PC-3 (cell line): Measurements from ENCODE around the gene IGSF8. TPM values are rescaled to one million over a fixed set of nuclear protein-coding genes. Genes with fewer than 3 reads are reported as not detected.

Experiments
- ATAC-seq: fragments of 200-7000 bp; cut with Tn5 transposase; 2 replicates; pipeline ENCODE4 v1.9.1; 2020; ENCODE audit warnings: mild to moderate bottlenecking, moderate library complexity
- BruUV-seq: library from RNA; stranded (reverse); fragments of 400-500 nt; replicated peaks from 2 replicates; lab custom pipeline; 2021; lab: Mats Ljungman, UMichigan
- CTCF ChIA-PET: fragments of 300-600 bp; sonication (Branson Sonifier 250); formaldehyde crosslinking; loops from one replicate; lab custom pipeline; 2022; ENCODE audit warnings: antibody characterized with exemption; lab: Charles Lee
- POLR2A ChIA-PET: fragments of 300-600 bp; sonication (Branson Sonifier 250); formaldehyde crosslinking; loops from one replicate; lab custom pipeline; 2022; ENCODE audit warnings: antibody characterized with exemption; ENCODE audit not compliant: unreplicated experiment; lab: Charles Lee
- DNase-seq: peaks from one replicate; pipeline ENCODE4 v3.0.0-alpha.2; 2015
- H2AFZ ChIP-seq: fragments of 300-600 bp; sonication (generic); 2 replicates; pipeline ENCODE4 v1.6.0; 2016; ENCODE audit warnings: antibody characterized with exemption, low read length
- H3F3A ChIP-seq: fragments of 300-600 bp; sonication (generic); one replicate; pipeline ENCODE4 v1.6.0; 2017; ENCODE audit warnings: antibody characterized with exemption, low read length, control low read depth, mild to moderate bottlenecking; ENCODE audit not compliant: unreplicated experiment
- H3K27ac ChIP-seq: fragments of 300-600 bp; sonication (generic); 2 replicates; pipeline ENCODE4 v1.5.1; 2016; ENCODE audit warnings: mild to moderate bottlenecking, low read length
- H3K27me3 ChIP-seq: fragments of 300-600 bp; sonication (generic); 2 replicates; pipeline ENCODE4 v1.6.1; 2016; ENCODE audit warnings: low read length, mixed read lengths
- H3K36me3 ChIP-seq: fragments of 300-600 bp; sonication (generic); 2 replicates; pipeline ENCODE4 v1.6.1; 2016; ENCODE audit warnings: low read depth, mixed run types, low read length, mixed read lengths
- H3K4me1 ChIP-seq: fragments of 300-600 bp; sonication (generic); 2 replicates; pipeline ENCODE4 v1.5.1; 2016; ENCODE audit warnings: low read length; ENCODE audit not compliant: insufficient read depth
- H3K4me2 ChIP-seq: fragments of 300-600 bp; sonication (generic); 2 replicates; pipeline ENCODE4 v1.6.0; 2016; ENCODE audit warnings: low read length
- H3K4me3 ChIP-seq: fragments of 300-600 bp; sonication (generic); 2 replicates; pipeline ENCODE4 v1.5.1; 2016; ENCODE audit warnings: mild to moderate bottlenecking, low read length, mixed read lengths
- H3K79me2 ChIP-seq: fragments of 300-600 bp; sonication (generic); 2 replicates; pipeline ENCODE4 v1.6.1; 2017; ENCODE audit warnings: low read length, mixed read lengths
- H3K9ac ChIP-seq: fragments of 300-600 bp; sonication (generic); 2 replicates; pipeline ENCODE4 v1.6.0; 2016; ENCODE audit warnings: mild to moderate bottlenecking, low read length
- H3K9me2 ChIP-seq: fragments of 300-600 bp; sonication (generic); replicated peaks from 2 replicates; pipeline ENCODE4 v1.6.1; 2016; ENCODE audit warnings: mixed run types, low read length, mixed read lengths
- H3K9me3 ChIP-seq: fragments of 300-600 bp; sonication (generic); 2 replicates; pipeline ENCODE4 v1.6.1; 2016; ENCODE audit warnings: low read length, mixed read lengths
- H4K20me1 ChIP-seq: fragments of 300-600 bp; sonication (generic); 2 replicates; pipeline ENCODE4 v1.6.1; 2016; ENCODE audit warnings: low read length, mixed read lengths
- CTCF ChIP-seq: fragments of 300-600 bp; sonication (generic); conservative IDR thresholded peaks from 2 replicates; pipeline ENCODE4 v1.5.1; 2017; ENCODE audit warnings: antibody characterized with exemption, low read depth, mild to moderate bottlenecking, low read length
- EZH2 ChIP-seq: fragments of 300-600 bp; sonication (generic); IDR thresholded peaks from one replicate; pipeline ENCODE4 v1.6.1; 2017; ENCODE audit warnings: antibody characterized with exemption, mild to moderate bottlenecking, low read length; ENCODE audit not compliant: unreplicated experiment
- EZH2phosphoT487 ChIP-seq: fragments of 300-600 bp; sonication (generic); IDR thresholded peaks from 2 replicates; pipeline ENCODE4 v1.6.1; 2018; ENCODE audit warnings: mild to moderate bottlenecking, antibody characterized with exemption, low read length, borderline replicate concordance
- intact Hi-C: fragments of 100-400 bp; cut with micrococcal nuclease; formaldehyde crosslinking; loops from 2 replicates; pipeline ENCODE4 v1.9.0; 2023
- total RNA-seq: library from RNA; depleted of rRNA; stranded (reverse); fragments of >200 nt; gene quantifications from 2 replicates; pipeline ENCODE4 v1.2.3, GENCODE V29; 2014

Gene IGSF8
- total RNA-seq, 1 experiment from 2014 or later = 37.1 TPM

GRCh38 chr1:160078512-160079195 is 19.8 kb downstream of the IGSF8 start:
- BruUV-seq = no TSS peak
- no peaks in the 10 kb centered on the region for H3K36me3 ChIP-seq
- DNase-seq (peak; percentile 59), ATAC-seq (peak; percentile 74)
- ChIA-PET POLR2A (no interaction called here), CTCF (interaction anchor here (0.6 to 1.9 kb wide), 7 partner anchors 21 to 239 kb away, joined by 3 to 7 read pairs (median 4); no protein-coding TSS in a partner anchor)
- H3K4me2 ChIP-seq = no peak overlapping the region
- TF ChIP-seq EZH2 (no peak), EZH2phosphoT487 (no peak), CTCF (peak; percentile 98)
- H3K9me2 ChIP-seq = no peaks in the 10 kb centered on the region
- H3K27ac ChIP-seq = no peak overlapping the region
- H3K79me2 ChIP-seq = no peaks in the 10 kb centered on the region
- H3K4me1 ChIP-seq = peaks cover 6% of the 10 kb centered on the region
- no peaks in the 10 kb centered on the region for H3F3A ChIP-seq
- H3K27me3 ChIP-seq = peaks cover 48% of the 10 kb centered on the region
- H2AFZ ChIP-seq = no peak overlapping the region
- no peak overlapping the region for H3K4me3 ChIP-seq
- H4K20me1 ChIP-seq = no peaks in the 10 kb centered on the region
- intact Hi-C loops = no loop called here
- no peaks in the 10 kb centered on the region for H3K9me3 ChIP-seq
- H3K9ac ChIP-seq = no peak overlapping the region

GRCh38 chr1:160077486-160077885 is 20.9 kb downstream of the IGSF8 start:
- Histone ChIP-seq H3K9me3 (no peaks in the 10 kb centered on the region), H3K27ac (no peak overlapping the region), H3K9me2 (no peaks in the 10 kb centered on the region), H3K36me3 (no peaks in the 10 kb centered on the region), H3K9ac (no peak overlapping the region), H3K79me2 (no peaks in the 10 kb centered on the region), H4K20me1 (no peaks in the 10 kb centered on the region), H3K4me3 (no peak overlapping the region), H3K27me3 (peaks cover 44% of the 10 kb centered on the region), H3K4me1 (peaks cover 6% of the 10 kb centered on the region), H3K4me2 (no peak overlapping the region), H2AFZ (no peak overlapping the region), H3F3A (no peaks in the 10 kb centered on the region)
- CTCF ChIA-PET = interaction anchor here (1.1 to 1.9 kb wide), 2 partner anchors 31 to 70 kb away, joined by 4 to 7 read pairs; no protein-coding TSS in a partner anchor
- ATAC-seq (no peak), DNase-seq (no peak)
- TF ChIP-seq CTCF = no peak
- TF ChIP-seq EZH2 = no peak
- no peak for TF ChIP-seq EZH2phosphoT487
- intact Hi-C loops = no loop called here
- BruUV-seq = no TSS peak
- POLR2A ChIA-PET = no interaction called here

GRCh38 chr1:160076295-160076694 is 22.1 kb downstream of the IGSF8 start:
- intact Hi-C loops = no loop called here
- BruUV-seq = no TSS peak
- Histone ChIP-seq H3K4me3 (no peak overlapping the region), H3K9me3 (no peaks in the 10 kb centered on the region), H4K20me1 (no peaks in the 10 kb centered on the region), H2AFZ (no peak overlapping the region), H3K4me2 (no peak overlapping the region), H3K9ac (no peak overlapping the region), H3K27me3 (peaks cover 43% of the 10 kb centered on the region), H3F3A (no peaks in the 10 kb centered on the region), H3K27ac (no peak overlapping the region), H3K9me2 (no peaks in the 10 kb centered on the region), H3K36me3 (no peaks in the 10 kb centered on the region), H3K4me1 (peaks cover 6% of the 10 kb centered on the region), H3K79me2 (no peaks in the 10 kb centered on the region)
- no peak for ATAC-seq
- ChIA-PET POLR2A (no interaction called here), CTCF (no interaction called here)
- DNase-seq = no peak
- TF ChIP-seq CTCF (no peak), EZH2 (no peak), EZH2phosphoT487 (no peak)
